Breast epithelium (tissue), 3 donors: ENCODE data around the gene LRRC9.

Experiments
- POLR2A ChIP-seq: fragments of 450-650 bp; IDR thresholded peaks from one replicate; pipeline ENCODE4 v1.6.1; 2016; ENCODE audit warnings: antibody characterized with exemption, mild to moderate bottlenecking, moderate library complexity
- TF ChIP-seq, protein P1 (sequence below), 3 donors: fragments of 450-650 bp; IDR thresholded peaks; one replicate each; pipeline ENCODE4 v1.5.1; 2016 to 2017; ENCODE audit warnings: antibody characterized with exemption in 3 of 3, mild to moderate bottlenecking in 3 of 3, moderate library complexity in 3 of 3

DNA sequence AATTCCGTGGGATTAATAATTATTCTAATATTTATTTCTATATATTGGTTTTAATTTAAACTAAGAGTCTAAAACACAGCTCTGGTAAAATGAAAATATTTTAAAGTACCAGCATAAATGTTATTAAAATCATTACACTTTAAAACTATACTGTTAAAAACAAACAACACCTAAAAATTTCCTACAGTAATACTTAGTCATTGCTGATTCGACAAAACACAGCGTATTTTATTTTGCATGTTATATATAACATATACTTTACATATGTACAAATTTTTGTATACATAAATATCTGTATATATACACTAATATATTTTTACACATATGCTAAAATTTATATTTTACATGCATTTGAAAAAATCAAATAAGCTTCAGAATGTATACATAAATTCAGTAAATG lies 165.7 kb downstream of the LRRC9 start:
- TF ChIP-seq, protein P1, sequence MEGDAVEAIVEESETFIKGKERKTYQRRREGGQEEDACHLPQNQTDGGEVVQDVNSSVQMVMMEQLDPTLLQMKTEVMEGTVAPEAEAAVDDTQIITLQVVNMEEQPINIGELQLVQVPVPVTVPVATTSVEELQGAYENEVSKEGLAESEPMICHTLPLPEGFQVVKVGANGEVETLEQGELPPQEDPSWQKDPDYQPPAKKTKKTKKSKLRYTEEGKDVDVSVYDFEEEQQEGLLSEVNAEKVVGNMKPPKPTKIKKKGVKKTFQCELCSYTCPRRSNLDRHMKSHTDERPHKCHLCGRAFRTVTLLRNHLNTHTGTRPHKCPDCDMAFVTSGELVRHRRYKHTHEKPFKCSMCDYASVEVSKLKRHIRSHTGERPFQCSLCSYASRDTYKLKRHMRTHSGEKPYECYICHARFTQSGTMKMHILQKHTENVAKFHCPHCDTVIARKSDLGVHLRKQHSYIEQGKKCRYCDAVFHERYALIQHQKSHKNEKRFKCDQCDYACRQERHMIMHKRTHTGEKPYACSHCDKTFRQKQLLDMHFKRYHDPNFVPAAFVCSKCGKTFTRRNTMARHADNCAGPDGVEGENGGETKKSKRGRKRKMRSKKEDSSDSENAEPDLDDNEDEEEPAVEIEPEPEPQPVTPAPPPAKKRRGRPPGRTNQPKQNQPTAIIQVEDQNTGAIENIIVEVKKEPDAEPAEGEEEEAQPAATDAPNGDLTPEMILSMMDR (IDR thresholded peaks at IDR 0.05): no peak
- no peak for TF ChIP-seq POLR2A
